Measurements from ENCODE around the gene PTER.

GRCh38 chr10:16470747-16471146 lies 33.9 kb downstream of the PTER start:
- TF ChIP-seq CTCF (IDR thresholded peaks at IDR 0.05) (no peak), ZFX (IDR thresholded peaks at IDR 0.05; ENCODE audit: borderline replicate concordance) (no peak)
